ENCODE data around the gene C19orf38.
A peak's percentile ranks its signal among the peaks of the same experiment; 100 is the strongest.
"Not testable (repeated sequence)": the region's sequence is repeated elsewhere in the genome, so short reads cannot be mapped to it uniquely, and the experiment has no call there.

Gene C19orf38

GRCh38 chr19:10826231-10826630, 22.0 kb upstream of the C19orf38 start:
- no peak for DNase-seq

- no peak for DNase-seq
Measured at GRCh38 chr19:10826846-10827245, 21.4 kb upstream of the C19orf38 start.

- DNase-seq, result no peak
Measured at GRCh38 chr19:10828981-10829821, 19.0 kb upstream of the C19orf38 start.

GRCh38 chr19:10829967-10830366, 18.2 kb upstream of the C19orf38 start:
- DNase-seq, result no peak

- DNase-seq, result no peak
Measured at GRCh38 chr19:10830370-10830769, 17.8 kb upstream of the C19orf38 start.

- DNase-seq, result no peak
Measured at GRCh38 chr19:10830931-10831779, 17.1 kb upstream of the C19orf38 start.

- DNase-seq, result no peak
Measured at GRCh38 chr19:10831987-10832938, 16.0 kb upstream of the C19orf38 start.

- no peak for DNase-seq
Measured at GRCh38 chr19:10832939-10833296, 15.3 kb upstream of the C19orf38 start.

- DNase-seq, result no peak
Measured at GRCh38 chr19:10835089-10835753, 13.0 kb upstream of the C19orf38 start.

GRCh38 chr19:10835754-10836478, 12.3 kb upstream of the C19orf38 start, which contains the start of gene TMED1:
Gene TMED1 (minus strand): TSS chr19:10836212. CDS start chr19:10836191, 21 bp downstream.
- peak; percentile 98 for DNase-seq

GRCh38 chr19:10836479-10837330, 11.5 kb upstream of the C19orf38 start:
- DNase-seq, result peak; percentile 89

- not testable (repeated sequence) for DNase-seq
Measured at GRCh38 chr19:10837649-10838048, 10.6 kb upstream of the C19orf38 start.

- DNase-seq, result no peak
Measured at GRCh38 chr19:10838377-10838776, 9.8 kb upstream of the C19orf38 start.

GRCh38 chr19:10839114-10840050, 8.8 kb upstream of the C19orf38 start:
- no peak for DNase-seq

- DNase-seq, result no peak
Measured at GRCh38 chr19:10842788-10843187, 5.4 kb upstream of the C19orf38 start.

GRCh38 chr19:10846500-10847202, 1.6 kb upstream of the C19orf38 start:
- DNase-seq, result no peak

GRCh38 chr19:10850631-10851030, 2.4 kb downstream of the C19orf38 start:
- no peak for DNase-seq

GRCh38 chr19:10852098-10852800, 4.0 kb downstream of the C19orf38 start:
- no peak for DNase-seq
